K562 (cell line): ENCODE results near the gene CTIF. TPM values are rescaled to one million over a fixed set of nuclear protein-coding genes. Genes with fewer than 3 reads are reported as not detected.

Experiments
- ATAC-seq: fragments of 200-7000 bp; cut with Tn5 transposase; 3 replicates; pipeline ENCODE4 v1.9.1; 2020; ENCODE audit warnings: moderate library complexity
- BruUV-seq: library from RNA; stranded (reverse); fragments of 400-500 nt; replicated peaks from 2 replicates; lab custom pipeline; 2021; lab: Mats Ljungman, UMichigan
- CTCF ChIA-PET: fragments of 300-600 bp; formaldehyde crosslinking; extraction: SDS; loops from one replicate; lab custom pipeline; 2021; ENCODE audit warnings: low intra/inter-chr PET ratio; lab: Yijun Ruan, JAX
- POLR2A ChIA-PET: fragments of 300-600, 350-650 bp; sonication (Branson Sonifier 250); formaldehyde crosslinking; extraction: SDS; loops from one replicate; lab custom pipeline; 2021; ENCODE audit warnings: antibody characterized with exemption, inconsistent platforms; lab: Yijun Ruan, JAX
- DNase-seq, 4 experiments: peaks; one replicate each; pipeline versions ENCODE4 v3.0.0 to v3.0.0-alpha.2; 2011 to 2018; ENCODE audit warnings: low spot score in 3 of 4, mixed read lengths in 3 of 4; ENCODE audit errors: extremely low read depth in 1 of 4
- FAIRE-seq: peaks from 2 replicates; lab custom pipeline; 2011; peaks lifted over from hg19 to GRCh38; lab: Jason Lieb, UNC
- H2AFZ ChIP-seq: 2 replicates; pipeline ENCODE4 v1.6.0; 2011; ENCODE audit warnings: low read depth, low read length, control low read depth, inconsistent platforms
- H3K27ac ChIP-seq: fragments of 200-600 bp; 3 replicates; pipeline ENCODE4 v1.8.0; 2011; ENCODE audit warnings: low read depth, mild to moderate bottlenecking, control low read depth, inconsistent platforms, low read length, moderate library complexity, mixed read lengths; ENCODE audit errors: extremely low read depth
- H3K27me3 ChIP-seq, 2 experiments: fragments of 300-600 bp in 1 of 2; 2 replicates in 1 of 2; 3 replicates in 1 of 2; pipeline versions ENCODE4 v1.6.0 to v1.8.0; 2011; ENCODE audit warnings: inconsistent platforms in 2 of 2, low read length in 2 of 2, mild to moderate bottlenecking in 1 of 2, mixed read lengths in 1 of 2, moderate library complexity in 1 of 2; ENCODE audit not compliant: control insufficient read depth in 2 of 2, insufficient read depth in 2 of 2
- H3K36me3 ChIP-seq: fragments of 300-600 bp; 3 replicates; pipeline ENCODE4 v1.8.0; 2011; ENCODE audit warnings: mild to moderate bottlenecking, low read length, inconsistent platforms; ENCODE audit not compliant: control insufficient read depth, insufficient read depth
- H3K4me1 ChIP-seq, 2 experiments: fragments of 200-600 bp in 1 of 2; replicated peaks in 1 of 2; 2 replicates in 1 of 2; 3 replicates in 1 of 2; pipeline versions ENCODE4 v1.5.1 to v1.8.0; 2011; ENCODE audit warnings: inconsistent platforms in 2 of 2, low read length in 2 of 2, mild to moderate bottlenecking in 1 of 2, mixed read lengths in 1 of 2, moderate library complexity in 1 of 2; ENCODE audit not compliant: control insufficient read depth in 2 of 2, insufficient read depth in 2 of 2
- H3K4me2 ChIP-seq: 2 replicates; pipeline ENCODE4 v1.6.1; 2011; ENCODE audit warnings: low read length, control low read depth, inconsistent platforms, mixed read lengths; ENCODE audit not compliant: insufficient read depth
- H3K4me3 ChIP-seq: fragments of 200-600 bp; sonication (generic), shearing (Covaris generic); 2 replicates; pipeline ENCODE4 v1.5.1; 2016; ENCODE audit warnings: control low read depth, inconsistent platforms
- H3K79me2 ChIP-seq: fragments of 200-600 bp; 3 replicates; pipeline ENCODE4 v1.8.0; 2011; ENCODE audit warnings: low read length, inconsistent platforms; ENCODE audit not compliant: control insufficient read depth, insufficient read depth
- H3K9ac ChIP-seq, 2 experiments: 2 replicates each; pipeline versions ENCODE4 v1.6.0 to v1.6.1; 2011; ENCODE audit warnings: low read depth in 2 of 2, low read length in 2 of 2, control low read depth in 1 of 2, inconsistent platforms in 1 of 2, mild to moderate bottlenecking in 1 of 2, mixed read lengths in 1 of 2; ENCODE audit not compliant: insufficient read depth in 1 of 2
- H3K9me1 ChIP-seq: one replicate; pipeline ENCODE4 v1.6.0; 2011; ENCODE audit warnings: inconsistent platforms, mild to moderate bottlenecking, low read length, moderate library complexity; ENCODE audit not compliant: control insufficient read depth, insufficient read depth
- H3K9me3 ChIP-seq: replicated peaks from 2 replicates; pipeline ENCODE4 v1.5.1; 2011; ENCODE audit warnings: low read depth, low read length, inconsistent platforms; ENCODE audit not compliant: control insufficient read depth, insufficient read depth
- H4K20me1 ChIP-seq: replicated peaks from 2 replicates; pipeline ENCODE4 v1.6.1; 2011; ENCODE audit warnings: low read length, inconsistent platforms, mixed read lengths; ENCODE audit not compliant: control insufficient read depth, insufficient read depth
- EGR1 ChIP-seq: fragments of 450-650 bp; conservative IDR thresholded peaks from 2 replicates; pipeline ENCODE4 v1.6.1; 2017; ENCODE audit warnings: mild to moderate bottlenecking
- HMG20A ChIP-seq: fragments of 450-650 bp; formaldehyde crosslinking; conservative IDR thresholded peaks from 2 replicates; pipeline ENCODE4 v1.4.0; 2020; ENCODE audit warnings: mild to moderate bottlenecking, mixed read lengths
- MAFF ChIP-seq: IDR thresholded peaks from 2 replicates; pipeline ENCODE4 v1.6.1; 2012; ENCODE audit warnings: low read length, improper control_type of control experiment
- RBM34 ChIP-seq: fragments of 200-400 bp; formaldehyde crosslinking; IDR thresholded peaks from 2 replicates; pipeline ENCODE4 v1.6.1; 2018; ENCODE audit warnings: low read length, borderline replicate concordance; ENCODE audit not compliant: insufficient read depth
- ZFX ChIP-seq: sonication (generic); formaldehyde crosslinking; IDR thresholded peaks from 2 replicates; pipeline ENCODE4 v1.8.0; 2022; ENCODE audit warnings: mild to moderate bottlenecking, missing genetic modification reagents, moderate library complexity
- WGBS: fragments of 100-300 bp; shearing (Covaris generic); methylation state at CpG from one replicate; pipeline ENCODE4 v1.1.6; 2016; ENCODE audit warnings: low coverage, mixed read lengths; ENCODE audit not compliant: insufficient coverage; ENCODE audit errors: missing lambda C conversion rate; 5-methylcytosine and 5-hydroxymethylcytosine counted together
- in situ Hi-C: fragments of 300-500 bp; cut with MboI; formaldehyde crosslinking; loops from 4 replicates; pipeline ENCODE4 v1.15.0; 2018; ENCODE audit warnings: inconsistent platforms, mixed read lengths
- intact Hi-C: fragments of 100-400 bp; cut with micrococcal nuclease; formaldehyde crosslinking; loops from 2 replicates; pipeline ENCODE4 v1.14.2; 2022
- polyA plus RNA-seq, 8 experiments: library from polyadenylated mRNA; depleted of rRNA in 4 of 8; stranded (reverse) in 5 of 8; unstranded in 3 of 8; fragments of >200 nt; fragmentation: Nextera tagmentation in 2 of 8; fragmentation: Illumina TruSeq in 1 of 8; extraction: Ambion mirVana in 2 of 8; extraction: Trizol in 1 of 8; gene quantifications; 2 replicates each; pipeline versions ENCODE4 v1.2.1 to v1.2.3, GENCODE V29; 2011 to 2014; ENCODE audit warnings: inconsistent platforms in 1 of 8, missing spikeins in 1 of 8
- total RNA-seq, 7 experiments: library from RNA; depleted of rRNA in 6 of 7; stranded (reverse); fragments of >200 nt in 6 of 7; fragmentation: Illumina TruSeq in 2 of 7; extraction: Trizol in 2 of 7; gene quantifications; 2 replicates each; pipeline versions ENCODE4 v1.2.1 to v1.2.3, GENCODE V29; 2011 to 2021; ENCODE audit warnings: low replicate concordance in 1 of 7

CTIF gene
- total and polyA plus RNA-seq, 9 of the 15 experiments (the other 6 are each of a cell fraction or from before 2014, with no cell fraction given) = 0.17 to 11.5 (median 2.2) TPM

DNA sequence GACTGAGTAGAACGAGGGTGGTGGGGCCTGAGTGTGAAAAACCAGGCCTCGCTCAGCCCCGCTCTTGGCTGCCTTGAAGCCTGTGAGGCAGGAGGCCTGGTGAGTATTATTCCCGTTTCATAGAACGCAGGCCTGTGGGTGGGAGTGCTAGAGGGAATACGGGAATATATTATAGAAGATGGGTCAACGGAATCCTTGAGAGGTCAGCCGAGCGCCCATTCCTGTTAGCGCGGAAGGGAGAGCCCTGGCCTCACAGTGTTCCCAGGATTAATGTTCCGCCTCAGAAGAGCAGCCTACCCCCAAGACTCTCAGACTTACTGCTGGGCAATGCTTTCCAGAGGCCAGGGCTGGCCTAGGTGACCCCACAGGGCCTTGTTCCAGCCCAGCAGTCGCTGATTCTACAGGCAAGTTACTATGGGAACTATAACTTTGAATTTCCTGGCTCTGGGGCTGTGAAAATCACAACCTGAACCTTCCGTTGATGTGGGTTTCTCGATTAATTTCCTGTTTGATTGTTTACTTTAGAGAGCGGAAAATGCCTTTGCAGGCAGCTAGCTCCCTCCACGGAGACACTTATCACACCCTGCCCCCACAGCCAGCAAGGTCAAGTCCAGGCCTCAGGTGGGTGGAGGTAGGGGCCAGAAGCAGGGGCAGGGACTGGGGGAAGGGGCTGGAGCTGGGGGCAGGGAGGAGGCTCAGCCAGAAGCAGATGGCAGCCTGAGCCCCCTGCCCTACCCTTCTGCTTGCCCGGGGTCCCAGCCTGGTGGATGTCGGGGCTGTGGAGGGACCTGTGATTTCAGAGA, 303.6 kb downstream of the CTIF start:
- no peaks in the 10 kb centered on the region for H3K27me3 ChIP-seq
- BruUV-seq = no TSS peak
- FAIRE-seq = no peak
- WGBS = 64% methylated on average over 14 of the region's 19 CpGs
- peak overlapping the region in 1 of 2 experiments; percentile 58; a peak in 1 of 4 replicates for H3K9ac ChIP-seq
- peak; percentile 43; the same call in 2 of the 3 replicates for ATAC-seq
- 0 out of 2 replicates have a peak, but pooled peaks cover 5% of the 10 kb centered on the region for H4K20me1 ChIP-seq
- intact Hi-C loops = no loop called here
- H3K36me3 ChIP-seq = no peaks in the 10 kb centered on the region
- no peaks in the 10 kb centered on the region for H3K9me3 ChIP-seq
- TF ChIP-seq RBM34 = no peak
- TF ChIP-seq HMG20A = no peak
- no peak for TF ChIP-seq MAFF
- 0 out of 2 replicates have a peak, but pooled peaks have one; percentile 39 for TF ChIP-seq ZFX
- TF ChIP-seq EGR1 = 0 out of 2 replicates have a peak, but pooled peaks have one; percentile 36
- TF ChIP-seq, all 486 proteins: peak for 2
- Histone ChIP-seq H3K4me3 (no peak overlapping the region), H3K79me2 (no peaks in the 10 kb centered on the region), H3K4me1 (peaks cover 30 to 37% of the 10 kb centered on the region in 2 experiments), H2AFZ (0 out of 2 replicates have a peak overlapping the region, but pooled peaks have one; percentile 14), H3K4me2 (no peak overlapping the region; the same call in 1 of the 2 replicates), H3K27ac (no peak overlapping the region), H3K9me1 (no peaks in the 10 kb centered on the region)
- ChIA-PET POLR2A (interaction anchor here (0.7 to 1.2 kb wide), 2 partner anchors 10 to 22 kb away, joined by 3 to 5 read pairs; no protein-coding TSS in a partner anchor), CTCF (no interaction called here)
- in situ Hi-C loops = no loop called here
- DNase-seq = peak in 3 of 4 experiments; percentile 22 to 32 (median 24)
